GM19351 (cell line): ENCODE results near the gene ADAT3.

Source experiments
- ATAC-seq: cut with Tn5 transposase; IDR thresholded peaks from one replicate; pipeline ENCODE4 v1.9.1; 2021; ENCODE audit warnings: mild to moderate bottlenecking, moderate library complexity; ENCODE audit not compliant: unreplicated experiment

ADAT3 gene

GRCh38 chr19:1912760-1913505, 7.7 kb downstream of the ADAT3 start:
- no peak for ATAC-seq

GRCh38 chr19:1913781-1914577, 8.8 kb downstream of the ADAT3 start:
- ATAC-seq: no peak

- no peak for ATAC-seq
Observed at GRCh38 chr19:1914826-1915341, 9.7 kb downstream of the ADAT3 start.

GRCh38 chr19:1917146-1917545, 11.9 kb downstream of the ADAT3 start:
- ATAC-seq: no peak

- no peak for ATAC-seq
Observed at GRCh38 chr19:1917926-1918325, 12.7 kb downstream of the ADAT3 start.

- no peak for ATAC-seq
Observed at GRCh38 chr19:1918975-1919374, 13.8 kb downstream of the ADAT3 start.

GRCh38 chr19:1920644-1921043, 15.4 kb downstream of the ADAT3 start:
- ATAC-seq: no peak

GRCh38 chr19:1921326-1921725, 16.1 kb downstream of the ADAT3 start:
- no peak for ATAC-seq

- ATAC-seq: no peak
Observed at GRCh38 chr19:1921825-1922224, 16.6 kb downstream of the ADAT3 start.

GRCh38 chr19:1922803-1923202, 17.6 kb downstream of the ADAT3 start:
- ATAC-seq: no peak

GRCh38 chr19:1923319-1923718, 18.1 kb downstream of the ADAT3 start:
- ATAC-seq: no peak

GRCh38 chr19:1924320-1924961, 19.2 kb downstream of the ADAT3 start:
- no peak for ATAC-seq

GRCh38 chr19:1925544-1925943, 20.3 kb downstream of the ADAT3 start:
- no peak for ATAC-seq

GRCh38 chr19:1929021-1929742, 24.0 kb downstream of the ADAT3 start:
- no peak for ATAC-seq

- no peak for ATAC-seq
Observed at GRCh38 chr19:1931445-1931844, 26.2 kb downstream of the ADAT3 start.

- ATAC-seq: no peak
Observed at GRCh38 chr19:1932395-1932794, 27.2 kb downstream of the ADAT3 start.

GRCh38 chr19:1933244-1933643, 28.0 kb downstream of the ADAT3 start:
- no peak for ATAC-seq

- no peak for ATAC-seq
Observed at GRCh38 chr19:1933942-1934341, 28.7 kb downstream of the ADAT3 start.

GRCh38 chr19:1935484-1936208, 30.4 kb downstream of the ADAT3 start:
- no peak for ATAC-seq

- no peak for ATAC-seq
Observed at GRCh38 chr19:1936430-1936829, 31.2 kb downstream of the ADAT3 start.
